ENCODE results near the gene TOP2A.

Gene TOP2A

DNA sequence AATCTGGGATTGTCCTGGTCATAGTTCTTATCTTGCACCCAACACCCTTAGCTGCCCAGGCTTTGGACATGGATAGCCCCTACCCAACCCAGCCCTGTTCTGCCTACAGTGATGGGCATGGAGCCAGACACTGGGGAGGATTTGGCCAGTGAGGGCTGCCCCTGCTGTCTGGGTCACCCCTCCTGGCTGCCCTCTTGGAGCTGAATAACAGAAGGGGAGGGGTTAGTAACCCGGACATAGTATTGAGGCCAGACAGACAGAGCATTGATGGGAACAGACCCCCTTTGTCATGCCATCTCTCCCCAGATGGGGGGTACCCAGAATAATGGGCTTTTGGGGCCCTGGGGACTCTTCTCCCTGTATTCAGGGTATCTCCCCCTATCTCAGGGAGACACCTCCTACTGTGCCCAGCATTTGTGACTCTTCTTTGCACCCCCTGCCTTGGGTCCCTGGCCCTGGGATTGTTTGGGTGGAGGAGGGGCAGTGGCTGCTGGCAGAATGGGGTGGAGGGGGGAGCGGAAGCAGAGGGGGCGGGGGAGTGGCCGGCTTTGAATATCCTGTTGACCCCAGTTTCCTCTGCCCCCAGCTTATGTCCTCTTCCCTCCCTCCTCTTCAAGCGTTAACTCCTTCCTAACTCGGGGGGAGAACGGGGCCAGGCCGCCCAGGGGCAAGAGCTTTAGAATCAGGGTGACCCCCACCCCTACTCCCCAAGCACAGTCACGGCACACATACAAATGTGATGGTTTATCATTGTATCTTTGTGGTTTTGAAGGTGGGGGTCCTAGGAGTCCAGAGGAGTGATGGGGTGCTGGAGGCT lies 70.2 kb downstream of the TOP2A start:
- DNase-seq (ENCODE audit: low spot score) = no peak

GRCh38 chr17:40346765-40347158 lies 70.9 kb downstream of the TOP2A start:
- DNase-seq (ENCODE audit: low spot score) = no peak

DNA sequence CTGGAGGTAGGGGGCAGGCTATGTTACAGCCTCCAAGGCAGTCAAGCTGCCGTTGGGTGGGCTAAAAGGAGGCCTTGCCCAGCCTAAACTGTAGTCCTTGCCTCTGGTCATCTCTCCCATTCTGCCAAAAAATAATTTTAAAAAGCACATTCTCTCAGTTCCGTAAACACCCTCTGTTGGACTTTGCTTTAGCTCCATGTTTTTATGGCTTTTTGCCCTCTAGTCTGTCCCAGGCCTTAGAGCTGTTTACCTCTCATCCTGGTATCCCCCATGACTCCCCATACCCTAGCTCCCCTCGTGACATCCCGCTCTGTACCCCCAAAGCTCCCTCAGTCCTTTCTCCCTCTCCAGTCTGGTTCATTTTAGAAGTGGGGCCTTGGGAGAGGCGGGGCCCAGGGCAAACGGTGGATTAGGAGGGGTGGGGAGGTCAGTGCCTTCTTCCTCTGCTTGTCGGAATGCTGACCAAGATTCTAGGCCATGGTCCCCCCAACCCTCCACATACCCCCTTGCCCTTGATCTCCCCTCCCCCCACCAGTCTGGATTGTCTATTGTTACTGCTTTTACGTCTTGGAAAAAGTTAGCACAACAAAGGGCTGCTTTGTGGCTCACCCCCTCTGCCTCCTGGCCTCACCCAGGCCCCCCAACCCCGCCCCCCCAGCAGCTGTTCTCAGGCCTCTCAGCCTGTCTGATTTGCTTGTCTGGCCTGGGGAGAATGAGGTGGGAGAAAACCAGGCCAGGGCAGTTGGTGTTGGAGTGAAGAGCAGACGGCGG lies 71.5 kb downstream of the TOP2A start:
- DNase-seq (ENCODE audit: low spot score) = no peak

- no peak for DNase-seq (ENCODE audit: low spot score)
Measured at GRCh38 chr17:40345161-40345993, 72.3 kb downstream of the TOP2A start.

- no peak for DNase-seq (ENCODE audit: low spot score)
Measured at GRCh38 chr17:40344421-40345160, 73.1 kb downstream of the TOP2A start.

DNA sequence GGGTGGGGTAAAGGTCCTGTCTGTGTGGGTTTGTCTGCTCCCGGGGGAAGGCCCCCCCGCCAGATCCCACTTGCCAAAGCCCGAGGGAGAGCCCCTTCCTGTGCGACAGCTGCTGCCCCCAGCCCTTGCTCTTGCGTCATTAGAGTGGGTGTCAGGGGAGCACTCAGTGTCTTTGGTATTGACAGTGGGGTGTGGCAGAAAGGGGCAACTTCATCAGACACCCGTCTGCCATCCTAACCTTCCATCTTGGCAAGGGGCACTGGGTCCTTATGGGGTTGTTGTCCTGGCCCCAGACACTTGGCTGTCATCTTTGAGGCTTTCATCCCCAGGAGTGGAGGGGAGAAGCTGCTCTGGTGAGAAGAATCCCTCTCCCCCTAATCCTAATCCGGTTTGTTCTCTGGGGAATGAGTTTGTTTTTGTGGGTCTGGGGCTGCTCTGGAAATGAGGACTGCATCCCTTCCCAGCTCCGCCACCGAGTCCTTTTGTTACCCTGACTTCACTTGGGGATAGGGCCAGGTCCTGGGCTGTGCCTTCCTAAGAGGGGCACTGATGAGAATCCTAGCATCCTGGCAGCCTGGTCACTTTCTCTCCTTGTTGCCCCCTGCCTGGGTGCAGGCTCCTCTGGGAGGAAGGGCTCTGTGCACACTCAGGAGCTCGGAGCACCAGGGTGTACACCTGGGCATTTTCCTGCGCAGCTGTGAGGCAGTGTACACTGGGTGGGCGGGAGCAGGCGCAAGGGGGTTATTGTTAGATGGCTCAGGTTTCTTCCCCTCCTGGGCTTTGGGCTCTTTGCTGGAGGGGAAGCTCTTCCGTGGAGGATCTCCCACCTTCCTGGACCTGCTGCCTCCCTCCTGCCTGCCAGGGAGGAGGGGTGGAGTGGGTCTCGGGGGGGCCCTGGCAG lies 74.2 kb downstream of the TOP2A start:
- DNase-seq (ENCODE audit: low spot score) = no peak

DNA sequence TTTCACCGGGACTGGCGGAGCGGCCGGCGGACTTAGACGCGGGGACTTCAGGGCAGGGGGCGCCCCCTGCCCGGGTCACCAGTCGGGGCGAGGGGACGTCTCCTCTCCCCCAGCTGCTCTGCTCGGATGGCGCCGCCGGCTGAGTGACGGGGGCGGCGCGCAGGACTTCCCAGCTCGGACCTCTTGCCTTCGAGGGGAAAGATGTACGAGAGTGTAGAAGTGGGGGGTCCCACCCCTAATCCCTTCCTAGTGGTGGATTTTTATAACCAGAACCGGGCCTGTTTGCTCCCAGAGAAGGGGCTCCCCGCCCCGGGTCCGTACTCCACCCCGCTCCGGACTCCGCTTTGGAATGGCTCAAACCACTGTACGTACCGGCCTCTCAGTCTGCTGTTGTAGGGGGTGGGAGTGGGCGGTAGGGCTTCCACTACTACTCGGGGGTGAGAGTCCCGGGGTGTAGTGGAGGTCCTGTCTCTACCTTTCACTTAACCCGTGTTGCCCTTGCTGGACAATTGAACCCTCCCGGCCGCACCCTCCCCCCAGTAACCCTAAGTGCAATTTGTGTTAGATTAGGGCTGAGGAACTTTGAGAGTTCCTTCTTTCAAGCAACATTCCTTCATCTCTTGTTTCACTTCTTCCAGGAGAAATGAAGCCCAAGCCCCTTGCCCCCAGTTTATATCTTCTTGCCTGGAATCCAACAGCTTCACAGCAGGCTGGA lies 75.0 kb downstream of the TOP2A start:
- no peak for DNase-seq (ENCODE audit: low spot score)

DNA sequence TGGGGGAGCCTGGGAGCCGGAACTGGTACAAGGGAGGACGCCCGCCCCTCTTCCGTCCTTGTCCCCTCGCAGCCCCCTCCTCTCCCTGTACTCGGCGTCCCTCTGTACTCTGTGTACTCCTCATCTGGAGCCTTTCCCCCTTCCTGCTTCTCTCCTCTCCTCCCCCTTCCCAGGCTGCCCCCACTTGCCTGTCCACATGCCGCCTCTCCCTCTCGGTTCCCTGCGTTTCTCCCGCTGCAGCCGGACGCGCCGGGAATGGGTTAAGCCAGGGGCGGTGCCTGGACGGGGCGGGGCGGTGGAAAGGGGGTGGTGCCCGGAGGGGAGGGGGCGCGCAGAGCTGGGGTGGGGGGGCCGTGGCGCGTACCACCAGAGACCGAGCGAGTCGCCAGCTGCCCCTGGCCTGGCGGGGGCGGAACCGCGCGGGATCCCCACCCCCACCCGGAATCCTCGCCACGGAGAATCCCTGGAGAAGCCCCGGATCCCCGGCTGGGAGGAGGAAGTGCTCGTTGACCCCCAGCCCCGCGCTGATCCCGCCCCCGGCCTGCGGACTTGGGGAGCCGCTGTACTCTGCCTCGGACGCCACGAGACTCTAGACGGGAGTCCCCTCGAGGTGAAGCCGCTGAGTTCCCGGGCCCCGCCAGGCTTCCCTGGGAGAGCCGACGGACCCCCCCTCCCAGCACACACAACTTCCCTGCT lies 75.7 kb downstream of the TOP2A start:
- DNase-seq (ENCODE audit: low spot score) = peak; percentile 91

DNA sequence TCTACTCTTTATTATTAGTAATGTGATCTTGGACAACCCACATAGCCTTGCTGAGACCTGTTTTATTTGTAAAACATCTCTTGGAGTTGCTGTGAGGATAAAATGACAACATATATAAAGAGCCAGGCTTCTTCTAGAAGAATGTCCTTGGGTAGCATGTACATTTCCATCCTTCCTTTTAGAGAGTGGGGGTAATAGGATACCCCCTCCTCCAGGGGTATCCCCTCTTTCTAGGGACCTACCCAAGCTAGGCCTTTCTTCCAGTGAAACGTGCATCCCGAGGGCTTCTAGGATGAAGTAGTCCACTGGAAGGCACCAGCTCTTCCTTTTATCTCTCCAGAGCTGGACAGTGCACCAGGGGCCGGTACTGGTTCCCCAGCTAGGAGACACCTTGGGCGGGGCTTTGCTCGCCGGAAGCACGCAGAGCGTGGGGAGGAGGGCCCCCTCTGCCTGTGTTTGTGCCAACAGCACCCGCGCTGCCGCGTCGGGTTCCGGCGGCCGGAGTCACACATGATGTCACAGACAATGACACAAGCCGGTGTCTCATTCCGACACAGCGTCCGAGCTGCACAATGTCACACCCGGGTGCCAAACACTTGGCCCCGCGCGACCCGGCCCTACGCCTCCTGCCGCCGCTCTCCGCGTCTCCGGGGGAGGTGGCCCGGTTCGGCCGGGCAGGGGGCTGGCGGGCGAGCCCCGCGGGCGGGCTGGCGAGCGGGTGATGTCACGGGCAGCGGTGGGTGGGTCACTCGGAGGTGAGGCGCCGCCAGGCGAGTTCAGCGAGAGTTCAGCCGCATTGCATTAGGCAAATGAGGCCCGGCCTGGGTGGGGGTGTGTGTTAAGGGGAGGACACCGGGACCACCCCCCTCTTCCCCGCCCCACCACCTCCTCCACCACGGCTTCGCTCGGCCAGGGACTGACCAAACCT lies 76.6 kb downstream of the TOP2A start:
- DNase-seq (ENCODE audit: low spot score) = peak; percentile 90

DNA sequence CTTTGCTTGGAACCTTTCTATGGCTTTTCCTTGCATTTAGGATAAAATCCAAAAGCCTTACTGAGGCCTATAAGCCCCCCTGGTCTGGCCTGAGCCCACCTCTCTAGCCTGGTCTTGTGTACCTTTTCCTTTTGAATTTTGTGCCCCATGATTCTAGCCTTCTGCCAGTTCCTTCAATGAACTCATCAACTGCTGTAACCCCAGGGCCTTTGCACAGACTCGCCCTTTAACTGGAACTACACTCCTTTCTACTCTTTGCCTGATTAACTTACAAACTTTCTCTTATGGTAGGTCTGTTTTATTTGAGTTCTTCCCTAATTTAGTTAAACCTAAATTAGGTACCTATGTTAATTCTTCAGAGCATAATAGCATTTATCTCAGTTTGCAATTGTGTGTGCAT lies 77.4 kb downstream of the TOP2A start:
- DNase-seq (ENCODE audit: low spot score) = no peak

GRCh38 chr17:40338941-40339649 lies 78.6 kb downstream of the TOP2A start:
- no peak for DNase-seq (ENCODE audit: low spot score)

Small RNAs within 50 kb of the gene (small RNA-seq; reads per million reads assigned to genes)
- gene RF00019 (0 reads per million in 2 experiments), gene RNA5SP441 (0 reads per million in 2 experiments)
